Activated naive CD4-positive, alpha-beta T cell (primary cell): Measurements from ENCODE around the gene PSMD13.
A peak's percentile ranks its signal among the peaks of the same experiment; 100 is the strongest.

Experiments
- DNase-seq, 4 experiments: peaks; one replicate each; lab custom pipeline; 2025; lab: John Stamatoyannopoulos, UW

The PSMD13 gene

DNA sequence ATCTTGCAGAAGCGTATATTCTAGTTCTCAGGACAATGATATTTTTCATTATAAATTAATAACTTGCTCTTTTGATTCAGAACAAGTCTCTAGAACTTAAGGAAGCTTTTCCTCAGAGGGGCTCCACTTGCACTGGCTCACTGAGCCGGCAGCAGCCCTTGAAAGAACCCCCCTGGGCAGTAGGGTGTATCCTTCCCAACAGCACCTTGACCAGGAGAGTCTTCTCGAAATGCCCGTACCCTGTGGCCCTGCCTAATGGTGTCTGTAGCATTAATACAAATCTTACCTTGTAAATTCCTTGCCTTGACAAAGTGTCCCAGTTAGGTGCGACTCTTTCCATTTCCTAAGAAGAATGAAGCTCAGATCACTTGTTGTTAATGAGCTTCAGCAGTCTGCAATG lies 13.5 kb downstream of the PSMD13 start:
- DNase-seq = no peak

DNA sequence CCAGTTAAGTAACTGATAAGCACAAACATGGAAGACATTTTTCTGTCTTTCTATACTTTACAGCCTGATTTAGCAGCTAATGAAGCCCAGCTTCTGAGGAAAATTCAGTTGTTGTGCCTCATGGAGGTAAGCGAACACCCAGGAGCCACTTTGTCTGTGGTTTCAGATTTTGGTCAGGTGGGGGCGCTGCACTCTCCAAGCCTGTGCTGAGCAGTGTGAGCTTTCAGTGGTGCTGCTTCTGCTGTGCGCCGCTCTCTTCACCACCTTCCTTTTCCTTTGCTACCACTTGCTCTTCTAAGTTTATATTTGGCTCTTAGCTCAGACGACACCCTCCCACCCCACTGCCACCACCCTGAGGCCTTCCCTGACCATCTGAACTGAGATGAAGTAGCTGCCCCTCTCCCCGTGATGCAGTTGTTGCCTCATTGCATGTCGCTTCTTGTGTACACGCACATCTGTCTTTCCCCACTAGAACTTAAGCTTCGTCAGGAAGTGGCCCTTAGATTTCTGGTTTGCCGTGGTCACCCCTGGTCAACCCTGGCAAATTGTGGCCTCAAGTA lies 14.0 kb downstream of the PSMD13 start:
- peak; percentile 46 to 80 (median 69) for DNase-seq

DNA sequence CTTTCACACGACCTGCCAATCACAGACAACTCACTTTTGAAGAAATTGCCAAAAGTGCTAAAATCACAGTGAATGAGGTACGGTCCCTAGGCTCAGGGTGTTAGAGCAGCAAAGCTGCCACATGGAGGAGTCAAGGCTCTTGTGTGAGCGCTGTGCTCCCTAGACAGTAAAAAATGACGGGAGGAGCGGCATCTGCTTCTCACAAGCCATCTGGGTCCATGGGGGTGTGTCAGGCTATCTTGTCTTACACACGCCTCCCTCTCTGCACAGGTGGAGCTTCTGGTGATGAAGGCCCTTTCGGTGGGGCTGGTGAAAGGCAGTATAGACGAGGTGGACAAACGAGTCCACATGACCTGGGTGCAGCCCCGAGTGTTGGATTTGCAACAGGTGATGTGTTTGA lies 14.8 kb downstream of the PSMD13 start:
- no peak for DNase-seq

DNA sequence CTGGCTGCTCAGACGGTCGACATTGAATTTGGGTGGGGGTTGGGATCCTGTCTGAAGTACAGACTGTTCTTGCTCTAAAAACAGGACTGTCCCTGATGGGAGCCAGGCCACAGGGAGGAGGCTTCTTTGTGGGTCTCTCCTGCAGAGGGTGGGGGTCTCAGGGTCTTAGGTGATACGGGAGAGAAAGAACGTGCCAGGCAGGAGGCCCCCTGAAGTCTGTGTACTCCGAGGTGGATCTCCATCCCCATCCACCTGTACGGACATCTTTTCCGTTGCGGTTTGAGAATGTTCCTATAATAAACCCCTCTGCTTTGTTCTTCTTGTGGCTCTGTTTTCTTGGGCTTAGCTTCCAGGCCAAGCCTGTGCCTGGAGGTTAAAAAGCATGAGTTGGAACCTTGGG lies 15.9 kb downstream of the PSMD13 start:
- no peak for DNase-seq

DNA sequence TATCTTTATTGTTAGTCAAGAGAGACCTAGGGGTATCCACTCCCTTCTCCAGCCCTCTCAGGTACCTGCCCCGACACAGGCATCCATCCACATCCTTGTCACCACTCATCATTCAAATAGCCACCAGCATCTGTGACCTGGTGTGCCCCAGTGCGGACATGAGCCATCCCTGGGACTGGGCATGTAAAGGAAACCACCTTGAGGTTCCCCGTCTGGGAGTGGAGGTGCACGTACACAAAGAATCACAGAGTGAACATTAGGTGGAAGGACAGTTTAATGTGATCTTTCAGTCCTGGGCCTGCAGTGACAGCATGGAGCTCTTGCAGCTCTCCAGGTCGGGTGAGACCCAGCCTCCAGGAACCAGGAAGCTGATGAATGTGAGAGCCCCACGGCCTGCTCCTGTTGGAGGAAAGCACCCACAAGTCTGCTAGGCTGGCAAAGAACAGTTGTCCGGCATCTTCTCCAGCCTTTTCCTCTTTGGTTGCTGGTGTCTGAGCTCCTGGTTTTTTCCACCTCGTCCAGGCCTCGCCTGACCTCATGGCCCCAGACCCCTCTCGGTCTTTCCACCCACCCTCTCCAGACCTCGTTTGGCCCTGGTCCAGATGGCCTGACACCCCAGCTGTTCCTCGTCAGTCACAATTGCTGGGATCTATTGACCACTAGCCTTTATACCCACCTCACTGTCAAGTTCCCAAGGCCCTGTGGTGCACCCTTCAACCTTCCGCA lies 16.5 kb downstream of the PSMD13 start:
- no peak for DNase-seq

DNA sequence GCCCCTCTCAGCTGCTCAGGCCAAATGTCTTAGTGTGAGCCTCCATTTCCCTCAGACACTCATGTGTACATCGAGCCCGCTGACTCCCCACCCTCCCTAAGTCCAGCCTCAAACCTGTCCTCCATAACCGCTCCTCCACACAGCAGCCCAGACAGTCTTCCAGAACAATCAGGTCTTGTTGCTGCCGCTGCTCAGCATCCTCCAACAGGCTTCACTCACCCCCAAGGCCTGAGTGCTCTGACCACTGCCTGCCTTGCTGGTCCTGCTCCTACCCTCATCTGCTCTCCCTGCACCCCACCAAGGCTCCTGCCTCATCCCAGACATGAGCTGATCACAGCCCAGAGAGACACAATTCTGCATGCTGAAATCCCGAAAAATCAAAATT lies 17.1 kb downstream of the PSMD13 start:
- DNase-seq = no peak

DNA sequence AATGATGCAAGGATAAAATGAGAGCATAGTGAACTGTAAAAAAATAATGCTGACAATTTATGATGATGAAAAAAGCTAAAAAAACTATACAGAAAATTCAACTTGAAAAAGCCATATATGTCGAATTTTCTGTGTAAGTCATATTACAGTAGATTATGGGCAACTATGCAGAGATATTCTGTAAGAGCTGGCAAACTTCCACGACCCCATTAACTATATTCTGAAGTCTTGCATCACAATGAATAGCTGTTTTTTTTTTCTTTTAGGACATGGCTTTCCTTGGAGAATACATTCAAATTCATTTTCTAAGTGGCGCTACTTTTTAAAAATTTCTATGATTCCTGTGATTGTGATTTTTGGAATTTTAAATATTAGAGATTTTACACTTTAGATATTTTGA lies 18.4 kb downstream of the PSMD13 start:
- no peak for DNase-seq

DNA sequence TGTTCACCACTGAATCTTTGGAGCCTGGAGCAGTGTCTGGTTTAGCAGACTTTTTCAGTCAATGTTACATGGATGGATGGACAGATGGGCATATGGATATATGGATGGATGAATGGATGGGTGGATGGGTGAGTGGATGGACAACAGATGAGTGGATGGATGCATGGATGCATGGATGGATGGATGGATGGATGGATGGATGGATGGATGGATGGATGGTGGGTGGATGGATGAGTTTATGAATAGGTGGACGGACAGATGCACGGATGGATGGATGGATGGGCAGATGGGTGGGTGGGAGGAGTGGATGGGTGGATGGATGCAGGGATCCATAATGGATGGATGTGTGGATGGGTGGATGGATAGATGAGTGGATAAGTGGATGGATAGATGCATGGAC lies 19.0 kb downstream of the PSMD13 start:
- no peak for DNase-seq

DNA sequence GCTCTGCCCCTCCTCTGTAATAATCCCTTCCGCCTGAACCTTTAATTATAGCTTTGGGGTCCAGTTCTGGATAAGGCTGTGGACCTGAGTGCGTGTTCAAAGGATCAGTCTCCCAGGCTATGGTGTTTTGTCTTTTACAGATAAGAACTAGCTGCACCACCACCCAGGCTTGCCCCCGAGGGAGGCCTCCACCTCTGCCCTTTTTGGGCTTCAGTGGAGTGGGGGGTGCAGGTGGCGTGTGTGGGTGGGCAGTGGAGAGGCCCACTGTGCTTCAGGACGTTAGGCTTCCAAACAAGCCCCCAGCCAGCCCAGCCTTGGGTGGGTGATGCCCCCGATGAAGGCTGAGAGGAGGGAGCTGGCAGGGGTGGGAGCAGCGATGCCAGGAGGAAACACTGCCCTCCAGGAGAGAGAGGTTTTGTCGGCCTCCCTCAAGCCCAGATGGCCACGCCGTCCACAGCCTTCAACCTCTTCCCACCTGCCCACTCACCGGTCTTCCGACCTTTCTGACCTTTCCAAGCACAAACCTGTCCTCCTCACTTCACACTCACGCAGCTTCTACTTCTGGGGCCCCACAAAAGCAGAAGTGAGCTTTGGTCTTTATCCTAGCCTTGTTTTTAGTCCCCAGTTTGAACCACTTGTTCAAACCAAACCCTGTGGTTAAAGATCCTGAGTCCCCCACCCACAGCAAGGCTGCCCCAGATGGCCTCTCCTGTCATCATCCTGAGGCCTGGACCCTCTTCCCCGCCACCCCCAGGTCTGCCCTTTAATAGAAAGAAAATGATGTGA lies 20.4 kb downstream of the PSMD13 start:
- DNase-seq = no peak

DNA sequence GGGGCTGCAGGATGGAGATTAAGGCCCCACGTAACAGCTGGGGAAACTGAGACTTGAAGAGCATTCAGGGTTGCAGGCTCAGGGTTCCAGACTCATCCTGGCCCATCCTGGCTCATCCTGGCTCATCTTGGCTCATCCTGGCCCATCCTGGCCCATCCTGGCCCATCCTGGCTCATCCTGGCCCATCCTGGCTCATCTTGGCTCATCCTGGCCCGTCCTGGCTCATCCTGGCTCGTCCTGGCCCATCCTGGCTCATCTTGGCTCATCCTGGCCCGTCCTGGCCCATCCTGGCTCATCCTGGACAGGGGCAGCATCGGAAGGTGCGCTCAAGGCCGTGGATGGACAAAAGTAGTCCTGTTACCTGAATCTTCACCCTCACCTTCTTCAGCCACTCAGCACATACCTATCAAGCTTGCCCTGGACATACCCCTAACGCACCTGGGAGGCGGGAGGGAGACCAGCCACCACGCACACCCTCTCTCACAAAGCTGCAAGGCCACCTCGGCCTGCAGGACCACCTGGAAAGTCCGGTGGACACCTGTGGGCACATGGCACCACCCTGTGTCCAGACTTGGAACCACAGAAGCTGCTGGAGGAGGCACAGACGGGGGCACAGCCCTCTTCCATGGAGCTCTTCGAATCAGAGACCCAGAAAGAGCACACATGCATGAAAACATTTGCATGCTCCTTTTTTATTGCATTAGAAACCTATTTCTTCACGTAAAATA lies 21.2 kb downstream of the PSMD13 start:
- DNase-seq = no peak

DNA sequence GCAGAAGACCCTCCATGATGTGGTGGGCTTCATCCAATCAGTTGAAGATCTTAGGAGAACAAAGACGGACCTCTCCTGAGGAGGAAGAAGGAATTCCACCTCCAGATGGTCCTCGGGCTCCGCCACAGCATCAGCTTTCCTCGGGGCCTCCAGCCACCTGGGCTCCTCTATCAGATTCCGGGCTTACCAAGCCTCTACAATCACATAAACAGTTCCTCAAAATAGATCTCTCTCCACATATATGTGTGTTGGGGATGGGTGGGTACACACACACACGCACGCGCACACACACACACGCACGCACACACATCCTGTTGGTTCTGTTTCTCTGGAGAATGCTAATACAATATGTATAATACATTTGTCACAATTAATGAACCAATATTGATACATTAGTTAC lies 22.6 kb downstream of the PSMD13 start:
- no peak for DNase-seq

DNA sequence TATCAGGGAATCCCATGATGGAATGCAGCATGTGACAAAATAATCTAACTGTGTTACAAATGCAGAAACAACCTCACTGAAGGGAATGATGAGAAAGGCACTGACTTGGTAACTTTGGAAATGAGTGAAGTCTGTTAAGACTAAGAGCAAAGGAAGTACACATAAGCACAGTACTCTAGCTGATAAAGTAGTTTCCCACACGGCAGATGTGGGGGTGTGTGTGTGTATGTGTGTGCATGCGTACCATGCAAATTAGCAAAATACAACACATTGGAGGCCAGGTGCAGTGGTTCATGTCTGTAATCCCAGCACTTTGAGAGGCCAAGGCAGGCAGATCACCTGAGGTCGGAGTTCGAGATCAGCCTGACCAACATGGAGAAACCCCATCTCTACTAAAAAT lies 24.8 kb downstream of the PSMD13 start:
- DNase-seq = no peak

DNA sequence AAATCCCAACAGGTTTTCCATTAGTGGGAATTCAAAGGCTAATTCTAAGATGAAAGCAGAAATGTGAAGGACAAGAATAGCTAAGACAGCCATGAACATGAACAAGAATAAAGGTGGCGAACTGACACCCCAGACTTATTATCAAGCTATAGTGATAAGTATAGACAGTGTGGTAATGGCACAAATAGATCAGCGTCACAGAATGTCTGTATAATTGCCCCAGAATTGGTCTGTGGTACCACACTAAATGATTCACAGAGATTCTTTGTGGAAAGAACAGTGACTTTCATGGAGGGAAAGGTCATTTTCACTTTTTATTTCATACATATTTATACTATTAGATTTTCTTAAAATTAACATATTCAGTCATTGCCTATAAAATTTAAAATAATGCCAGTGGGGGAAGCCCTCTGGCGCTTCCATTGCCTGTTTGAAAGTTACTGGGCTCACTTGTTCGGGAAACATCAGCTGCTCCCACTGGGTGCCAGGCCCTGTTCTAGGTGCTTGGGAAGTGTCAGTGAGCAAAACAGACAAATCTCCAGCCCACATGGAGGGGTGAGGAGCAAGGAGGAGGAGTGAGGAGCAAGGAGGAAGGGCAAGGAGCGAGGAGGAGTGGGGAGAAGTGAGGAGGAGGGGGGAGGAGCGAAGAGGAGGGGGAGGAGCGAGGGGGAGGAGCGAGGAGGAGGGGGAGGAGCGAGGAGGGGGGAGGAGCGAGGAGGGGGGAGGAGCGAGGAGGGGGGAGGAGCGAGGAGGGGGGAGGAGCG lies 30.1 kb downstream of the PSMD13 start:
- peak in 1 of 4 experiments; percentile 63 for DNase-seq

DNA sequence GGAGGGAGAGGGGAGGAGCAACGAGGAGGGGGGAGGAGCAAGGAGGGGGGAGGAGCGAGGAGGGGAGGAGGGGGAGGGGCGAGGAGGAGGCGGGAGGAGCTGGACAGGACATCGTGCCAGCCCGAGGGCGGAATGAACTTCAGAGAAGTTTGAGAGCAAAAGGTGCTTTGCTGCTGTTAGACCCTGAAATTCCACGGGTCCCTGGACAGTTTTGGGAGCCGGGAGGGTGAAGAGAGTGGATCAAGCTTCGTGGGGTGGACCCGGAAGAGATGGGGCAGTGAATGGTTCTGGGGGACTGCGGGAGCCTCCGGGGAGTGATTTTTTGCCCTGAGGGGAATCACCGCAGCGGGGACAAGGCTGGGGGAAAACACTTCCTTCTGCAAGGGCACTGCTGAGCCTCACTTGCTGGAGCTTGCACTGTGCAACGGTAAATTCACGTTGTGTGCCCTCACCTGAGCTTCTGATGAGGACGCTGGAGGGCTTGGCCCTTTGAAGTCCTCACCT lies 30.8 kb downstream of the PSMD13 start:
- DNase-seq = peak in 2 of 4 experiments; percentile 59 to 63

DNA sequence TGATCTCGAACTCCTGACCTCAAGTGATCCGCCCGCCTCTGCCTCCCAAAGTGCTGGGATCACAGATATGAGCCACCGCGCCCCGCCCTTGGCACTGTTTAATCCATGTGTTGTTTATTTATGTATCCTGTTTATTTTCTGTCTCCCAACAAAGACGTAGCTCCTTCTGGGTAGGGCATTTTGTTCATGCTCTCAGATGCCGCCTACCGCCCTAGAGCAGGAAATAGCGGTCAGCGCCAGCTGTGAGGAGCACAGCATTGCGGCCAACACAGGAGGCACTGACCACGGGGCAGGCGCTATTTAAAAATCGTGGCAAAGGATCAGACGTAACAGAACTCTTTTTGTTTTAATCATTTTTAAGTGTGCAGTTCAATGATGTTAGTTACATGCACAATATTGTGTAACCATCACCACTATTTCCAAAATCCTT lies 32.0 kb downstream of the PSMD13 start:
- peak in 1 of 4 experiments; percentile 21 for DNase-seq

DNA sequence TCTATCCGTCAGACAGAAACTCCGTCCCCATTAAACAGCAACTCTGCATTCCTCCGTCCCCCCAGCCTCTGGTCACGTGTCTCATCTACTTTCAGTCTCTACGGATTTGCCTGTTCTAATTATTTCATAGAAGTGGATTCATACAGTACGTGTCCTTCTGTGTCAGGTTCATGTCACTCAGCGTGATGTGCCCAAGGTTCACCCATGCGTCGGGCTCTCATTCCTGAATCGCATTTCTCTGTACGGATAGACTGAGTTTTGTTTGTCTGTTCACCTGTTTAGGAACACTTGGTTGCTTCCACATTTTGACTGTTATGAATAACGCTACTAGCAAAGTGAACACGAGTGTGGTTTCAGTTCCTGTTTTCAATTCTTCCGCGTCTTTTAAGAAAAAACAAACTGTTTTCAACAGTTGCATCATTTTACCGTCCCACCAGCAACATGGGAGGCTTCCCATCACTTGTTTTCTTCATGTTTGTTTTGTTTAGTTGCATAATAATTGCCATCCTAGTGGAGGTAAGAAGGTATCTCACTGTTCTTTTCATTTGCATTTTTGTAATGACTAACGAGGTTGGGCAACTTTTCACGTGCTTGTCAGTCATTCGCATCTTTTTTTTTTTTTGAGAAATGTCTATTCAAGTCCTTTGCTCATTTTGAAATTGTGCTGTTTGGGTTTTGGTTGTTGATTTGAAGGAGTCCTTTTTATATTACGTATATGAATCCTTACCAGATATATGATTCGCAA lies 32.5 kb downstream of the PSMD13 start:
- peak in 2 of 4 experiments; percentile 26 to 37 for DNase-seq

DNA sequence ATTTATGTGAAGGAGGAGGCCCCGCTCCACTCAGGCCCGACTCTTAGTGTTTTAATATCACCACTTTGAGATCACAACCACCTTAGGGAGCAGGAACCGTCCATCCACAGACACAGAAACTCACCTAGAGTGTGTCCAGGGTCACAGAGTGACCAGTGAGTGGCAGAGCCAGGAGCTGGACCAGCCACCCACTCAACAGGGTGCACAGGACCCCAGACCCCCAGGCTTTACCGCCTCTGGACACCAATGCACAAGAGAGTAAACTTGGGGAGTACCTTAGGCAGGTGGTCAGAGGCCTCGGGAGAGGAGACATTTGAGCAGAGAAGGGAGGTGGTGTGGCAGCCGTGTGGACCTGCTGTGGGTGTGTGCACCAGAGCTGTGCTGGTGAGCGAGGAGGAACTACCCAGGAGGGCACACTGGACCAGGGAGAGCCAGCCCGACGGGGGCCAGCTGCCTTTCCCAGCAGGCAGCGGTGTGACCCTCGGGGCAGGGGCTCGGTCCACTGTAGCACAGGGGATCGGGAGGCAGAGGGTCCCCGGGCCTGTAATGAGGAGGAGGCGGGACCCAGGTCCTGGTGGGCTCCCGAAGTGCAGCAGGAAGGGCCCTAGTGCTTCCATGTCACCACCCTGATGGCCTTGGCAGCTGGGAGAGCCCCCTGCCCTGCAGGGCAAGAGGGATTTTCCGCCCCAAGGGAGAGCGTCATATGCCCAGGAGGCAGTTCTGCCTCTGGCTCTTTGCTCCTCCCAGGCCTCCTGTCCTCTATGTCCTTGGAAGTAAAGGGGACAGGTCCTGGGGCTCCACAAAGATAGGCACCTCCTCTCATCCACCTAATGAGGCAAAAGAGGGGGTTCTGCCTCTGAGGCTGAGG lies 33.9 kb downstream of the PSMD13 start:
- DNase-seq = no peak

DNA sequence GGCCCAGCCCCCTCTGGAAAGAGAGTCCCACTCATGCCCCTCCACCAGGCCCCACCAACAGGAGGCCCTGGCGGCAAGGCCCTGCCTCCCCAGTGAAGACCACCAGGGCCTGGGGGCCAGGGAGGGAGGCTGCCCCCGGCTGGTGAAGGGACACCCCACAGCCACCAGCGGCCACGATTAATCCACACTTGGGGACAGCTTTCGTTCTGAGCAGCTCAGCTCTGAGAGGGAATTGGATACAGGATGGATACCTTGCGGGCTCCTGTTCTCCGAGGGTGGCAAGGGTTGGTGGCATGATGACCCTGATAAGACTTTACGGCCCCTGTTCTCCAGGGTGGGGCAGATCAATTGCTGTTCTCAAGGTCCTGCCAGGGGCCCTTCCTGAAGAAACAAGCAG lies 34.5 kb downstream of the PSMD13 start:
- no peak for DNase-seq

DNA sequence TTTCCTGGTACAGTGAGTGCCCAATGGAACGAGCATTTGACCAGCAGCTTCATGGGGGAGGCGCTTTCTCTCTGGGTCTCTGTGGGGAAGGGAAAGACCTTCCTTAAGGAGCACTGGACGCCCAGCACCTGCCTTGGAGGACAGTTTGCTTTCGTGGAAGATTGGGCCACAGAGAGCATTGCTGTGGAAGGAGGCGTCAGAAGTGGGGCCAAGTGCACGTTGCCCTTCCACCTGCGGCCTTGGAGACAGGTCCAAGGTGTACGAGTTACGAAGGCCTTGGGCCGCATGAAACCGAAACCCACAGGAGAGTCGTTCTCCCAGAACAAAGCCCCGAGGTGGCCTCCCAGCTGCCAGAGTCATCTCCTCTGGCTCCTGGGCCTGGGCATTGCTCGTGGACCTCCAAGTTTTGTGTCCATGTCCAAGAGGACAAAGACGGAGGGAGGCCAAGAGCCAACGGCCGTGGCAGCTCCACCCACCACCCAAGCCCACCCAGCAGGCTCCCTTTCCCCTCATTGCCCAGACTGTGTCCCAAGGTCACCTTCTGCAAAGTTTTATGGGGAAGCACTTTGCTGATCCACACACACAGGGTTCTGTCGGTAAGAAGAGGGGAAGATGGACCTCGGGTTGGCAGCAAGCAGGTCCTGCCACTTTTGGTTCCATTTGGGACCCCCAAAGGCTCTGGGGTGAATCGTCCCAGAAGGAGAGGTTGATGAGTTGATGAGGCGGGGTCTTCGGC lies 35.6 kb downstream of the PSMD13 start:
- no peak for DNase-seq
